Measurements from ENCODE around the gene LINC00632.

DNA sequence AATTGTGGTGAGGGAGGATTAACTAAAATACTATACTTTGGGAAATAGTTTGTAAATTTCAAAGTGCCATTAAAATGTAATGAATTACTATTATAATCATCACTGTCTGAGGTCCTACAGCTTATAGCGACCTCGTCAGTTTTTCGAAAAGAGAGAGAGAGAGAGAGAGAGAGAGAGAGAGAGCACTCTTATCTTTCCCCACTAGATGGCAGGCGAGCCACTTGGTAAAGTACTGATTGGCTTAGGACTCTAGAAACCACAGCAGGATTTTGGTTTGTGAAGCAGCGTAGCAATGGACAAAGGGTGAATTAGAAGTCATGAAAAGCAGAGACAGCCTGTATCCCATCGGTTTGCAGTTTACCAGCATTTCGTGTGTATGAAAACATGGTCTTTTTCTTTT lies 52.5 kb downstream of the LINC00632 start:
- TF ChIP-seq, protein P1, sequence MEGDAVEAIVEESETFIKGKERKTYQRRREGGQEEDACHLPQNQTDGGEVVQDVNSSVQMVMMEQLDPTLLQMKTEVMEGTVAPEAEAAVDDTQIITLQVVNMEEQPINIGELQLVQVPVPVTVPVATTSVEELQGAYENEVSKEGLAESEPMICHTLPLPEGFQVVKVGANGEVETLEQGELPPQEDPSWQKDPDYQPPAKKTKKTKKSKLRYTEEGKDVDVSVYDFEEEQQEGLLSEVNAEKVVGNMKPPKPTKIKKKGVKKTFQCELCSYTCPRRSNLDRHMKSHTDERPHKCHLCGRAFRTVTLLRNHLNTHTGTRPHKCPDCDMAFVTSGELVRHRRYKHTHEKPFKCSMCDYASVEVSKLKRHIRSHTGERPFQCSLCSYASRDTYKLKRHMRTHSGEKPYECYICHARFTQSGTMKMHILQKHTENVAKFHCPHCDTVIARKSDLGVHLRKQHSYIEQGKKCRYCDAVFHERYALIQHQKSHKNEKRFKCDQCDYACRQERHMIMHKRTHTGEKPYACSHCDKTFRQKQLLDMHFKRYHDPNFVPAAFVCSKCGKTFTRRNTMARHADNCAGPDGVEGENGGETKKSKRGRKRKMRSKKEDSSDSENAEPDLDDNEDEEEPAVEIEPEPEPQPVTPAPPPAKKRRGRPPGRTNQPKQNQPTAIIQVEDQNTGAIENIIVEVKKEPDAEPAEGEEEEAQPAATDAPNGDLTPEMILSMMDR (conservative IDR thresholded peaks at IDR 0.05; ENCODE audit: low read length): peak; percentile 63
- no peak for TF ChIP-seq EZH2phosphoT487 (IDR thresholded peaks at IDR 0.05; ENCODE audit: borderline replicate concordance)

Measured in Loucy (cell line).